Measurements from ENCODE around the gene PRCC.

GRCh38 chr1:156741481-156741983, 25.8 kb upstream of the PRCC start:
- TF ChIP-seq CTCF (IDR thresholded peaks at IDR 0.05; ENCODE audit: insufficient read depth, low read depth, low read length): no peak
- no peak for TF ChIP-seq EZH2 (IDR thresholded peaks at IDR 0.05; ENCODE audit: insufficient read depth, low read length)
